NCI-H128 (cell line): ENCODE data around the gene CFAP210.

Source experiments
- DNase-seq: peaks from one replicate; lab custom pipeline; 2025; ENCODE audit not compliant: unreplicated experiment; lab: John Stamatoyannopoulos, UW

Gene CFAP210

DNA sequence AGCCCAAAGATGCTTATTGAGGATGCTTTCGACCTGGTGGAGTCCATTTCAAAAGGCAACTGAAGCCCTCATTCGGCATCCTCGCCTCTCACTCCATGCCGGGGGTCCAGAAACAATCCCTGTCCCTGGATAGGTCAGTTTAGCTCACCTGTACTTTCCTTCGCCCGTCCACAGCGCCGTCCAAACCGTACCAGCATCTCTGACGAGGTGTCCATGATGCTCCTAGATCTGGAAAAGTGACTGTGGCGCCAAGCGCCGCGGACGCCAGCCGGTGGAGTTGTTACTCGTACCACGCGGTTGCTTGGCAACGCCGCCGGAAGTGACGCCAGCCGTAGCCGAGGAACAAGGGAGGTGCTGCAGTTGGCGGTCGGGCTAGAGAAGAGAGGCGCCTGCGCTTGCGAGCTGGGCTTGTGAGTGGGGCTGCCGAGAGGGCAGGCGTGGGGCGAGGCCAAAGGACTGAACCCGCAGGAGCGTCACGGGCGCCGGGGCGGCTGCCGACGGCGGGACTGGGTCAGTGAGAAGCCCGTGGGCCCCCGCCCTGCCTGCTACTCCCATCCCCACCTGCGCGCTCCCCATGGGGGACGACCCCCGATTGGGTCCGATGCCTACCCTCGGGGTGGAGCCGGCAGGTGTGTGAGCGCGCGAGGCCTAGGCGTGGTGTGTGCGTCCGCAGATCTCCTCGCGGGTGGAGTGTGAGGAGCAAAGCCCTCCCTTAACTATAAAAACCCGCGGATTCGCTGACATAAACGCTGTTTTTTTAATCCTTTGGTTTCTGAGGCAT lies at the start of gene CFAP210, which contains the start of gene PHOSPHO2:
Gene CFAP210, minus strand, starts transcription at position 293 of the 781 bp plus-strand sequence. Its CDS starts 78 bp downstream, at position 215.
Gene PHOSPHO2, plus strand, starts transcription at position 357 of the 781 bp plus-strand sequence. CDS start 6,503 bp downstream, outside the sequence.
- peak; percentile 88 for DNase-seq

DNA sequence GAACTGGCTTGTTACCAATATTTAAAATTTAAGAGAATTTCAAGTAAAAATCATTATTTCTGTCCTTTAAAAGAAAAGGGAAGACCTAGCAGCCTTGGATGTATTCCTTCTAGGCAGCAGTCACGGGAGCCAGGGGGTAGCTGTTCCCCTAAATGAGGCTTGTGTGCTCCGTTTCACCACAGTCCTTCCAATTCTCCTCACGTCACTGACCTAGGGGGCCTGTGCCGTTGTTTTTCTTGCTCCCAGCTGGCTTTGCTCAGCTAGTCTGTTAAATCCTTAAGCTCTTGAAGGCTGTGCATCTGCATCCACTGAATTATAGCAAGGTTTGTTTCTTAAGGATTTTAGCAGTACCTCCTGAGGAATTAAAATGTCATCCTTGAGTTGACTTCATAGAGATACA lies 49.3 kb upstream of the CFAP210 start:
- DNase-seq, result no peak

DNA sequence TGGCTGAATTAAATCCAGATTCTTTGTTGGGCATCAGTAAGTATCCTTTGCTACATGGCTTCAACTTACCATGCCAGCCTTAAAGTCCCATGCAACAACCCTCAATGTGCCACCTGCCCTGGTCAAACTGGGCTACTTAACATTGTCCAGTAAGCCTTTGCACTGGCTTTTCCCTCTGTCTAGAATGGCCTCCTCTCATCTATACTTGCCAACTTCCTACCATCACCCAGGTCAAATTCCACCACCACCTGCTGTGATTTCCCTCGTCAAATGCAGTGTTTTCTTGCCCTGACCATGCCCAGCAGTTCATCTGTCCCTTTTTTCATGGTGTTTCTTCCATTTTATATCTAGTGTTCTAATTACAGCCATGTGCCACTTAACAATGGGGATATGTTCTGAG lies 45.1 kb upstream of the CFAP210 start:
- no peak for DNase-seq

- no peak for DNase-seq
These were observed 44.5 kb upstream of the CFAP210 start for GRCh38 chr2:169738566-169739229.

DNA sequence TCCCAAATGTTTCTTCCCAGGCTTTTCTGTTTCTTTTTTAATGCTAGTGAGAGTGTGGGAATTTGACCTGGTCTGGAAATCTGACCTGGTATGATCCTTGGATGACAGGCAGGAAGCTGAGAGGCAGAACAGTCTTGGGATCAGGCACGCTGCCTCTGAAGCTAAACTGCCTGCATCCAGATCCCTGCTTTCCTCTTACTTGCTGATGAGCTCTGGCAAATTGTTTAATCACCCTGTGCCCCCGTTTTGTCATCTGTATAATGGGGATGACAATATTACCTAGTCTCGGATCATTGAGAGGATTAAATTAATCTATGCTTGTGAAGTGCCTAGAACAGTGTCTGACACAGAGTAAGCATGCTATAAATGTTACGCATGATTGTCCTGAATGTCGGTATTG lies 42.7 kb upstream of the CFAP210 start:
- no peak for DNase-seq

DNA sequence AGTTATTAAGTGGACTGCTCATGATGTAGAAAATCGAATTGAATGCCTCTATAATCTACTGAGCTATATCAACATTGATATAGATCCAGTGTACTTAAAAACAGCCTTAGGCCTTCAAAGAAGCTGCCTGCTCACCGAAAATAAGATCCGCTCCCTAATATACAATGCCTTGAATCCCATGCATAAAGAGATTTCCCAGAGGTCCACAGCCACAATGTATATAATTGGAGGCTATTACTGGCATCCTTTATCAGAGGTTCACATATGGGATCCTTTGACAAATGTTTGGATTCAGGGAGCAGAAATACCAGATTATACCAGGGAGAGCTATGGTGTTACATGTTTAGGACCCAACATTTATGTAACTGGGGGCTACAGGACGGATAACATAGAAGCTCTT lies 41.4 kb upstream of the CFAP210 start:
- no peak for DNase-seq

DNA sequence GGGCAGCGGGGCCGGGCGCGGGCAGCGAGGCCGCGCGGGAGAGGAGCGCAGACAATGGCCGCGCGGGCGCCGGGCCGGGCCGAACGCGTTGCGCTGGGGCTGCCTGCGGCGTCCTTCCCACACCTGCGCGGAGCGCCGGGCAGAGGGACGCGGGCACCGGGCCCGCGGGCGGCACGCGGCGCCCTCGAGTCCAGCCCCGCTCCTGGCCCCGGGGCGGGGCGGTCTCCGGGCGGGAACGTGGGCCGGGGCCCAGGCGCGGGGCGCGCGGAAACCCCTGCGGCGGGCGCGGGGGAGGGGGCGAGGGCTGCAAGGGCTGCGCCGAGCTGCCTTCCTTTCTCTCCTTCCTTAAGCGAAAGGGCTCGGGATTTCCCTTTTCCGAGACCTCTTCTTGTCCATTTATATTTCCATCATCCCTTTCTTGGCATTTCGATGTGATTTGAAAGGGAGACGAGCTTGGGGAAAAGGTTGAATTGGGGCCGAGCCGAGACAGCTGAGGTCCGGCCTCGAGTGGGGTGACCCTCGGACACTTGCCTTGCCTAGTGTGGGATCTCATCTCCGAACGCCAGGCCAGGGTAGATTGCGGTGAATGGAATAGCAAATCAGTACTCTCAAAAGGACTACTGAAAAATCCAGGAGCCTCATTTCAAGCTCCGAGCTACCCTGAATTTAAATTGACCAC lies 40.1 kb upstream of the CFAP210 start:
- DNase-seq, result no peak

GRCh38 chr2:169732583-169733358 lies 38.6 kb upstream of the CFAP210 start:
- DNase-seq, result no peak

- no peak for DNase-seq
These were observed 37.9 kb upstream of the CFAP210 start for GRCh38 chr2:169732075-169732474.

DNA sequence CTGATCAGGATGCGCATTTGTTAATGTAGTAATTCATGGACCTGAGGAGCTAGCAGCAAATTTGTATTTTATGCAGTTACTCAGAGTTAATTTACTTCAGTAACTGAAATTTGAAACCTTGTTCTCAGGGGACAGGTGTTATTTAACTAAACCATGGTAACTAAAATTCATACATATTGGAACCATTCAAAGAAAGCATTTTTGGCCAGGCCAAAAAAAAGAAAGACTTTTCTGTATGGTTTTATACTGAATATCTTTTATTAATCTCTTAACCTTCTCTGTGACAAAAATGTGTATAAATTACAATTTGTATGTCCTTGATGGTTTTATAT lies 35.0 kb upstream of the CFAP210 start:
- no peak for DNase-seq

GRCh38 chr2:169727065-169727464 lies 32.9 kb upstream of the CFAP210 start:
- no peak for DNase-seq

DNA sequence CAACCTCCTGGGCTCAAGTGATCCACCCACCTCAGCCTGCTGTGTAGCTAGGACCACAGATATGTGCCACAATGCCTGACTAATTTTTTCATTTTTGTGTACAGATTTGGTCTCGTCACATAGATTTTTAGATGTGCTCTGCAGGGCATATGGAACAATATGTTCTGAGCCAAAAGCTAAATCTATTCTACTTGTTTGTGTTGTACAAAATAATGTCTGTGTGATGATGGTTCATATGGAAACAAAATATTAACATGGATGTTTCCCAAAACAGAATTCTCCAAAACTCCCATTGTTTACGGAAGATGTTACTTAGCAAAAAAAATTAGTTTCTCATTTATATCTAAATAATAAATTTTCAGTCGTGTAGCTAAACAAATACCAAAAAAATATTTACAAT lies 26.8 kb upstream of the CFAP210 start:
- DNase-seq, result no peak

GRCh38 chr2:169718930-169719504 lies 24.8 kb upstream of the CFAP210 start:
- no peak for DNase-seq

DNA sequence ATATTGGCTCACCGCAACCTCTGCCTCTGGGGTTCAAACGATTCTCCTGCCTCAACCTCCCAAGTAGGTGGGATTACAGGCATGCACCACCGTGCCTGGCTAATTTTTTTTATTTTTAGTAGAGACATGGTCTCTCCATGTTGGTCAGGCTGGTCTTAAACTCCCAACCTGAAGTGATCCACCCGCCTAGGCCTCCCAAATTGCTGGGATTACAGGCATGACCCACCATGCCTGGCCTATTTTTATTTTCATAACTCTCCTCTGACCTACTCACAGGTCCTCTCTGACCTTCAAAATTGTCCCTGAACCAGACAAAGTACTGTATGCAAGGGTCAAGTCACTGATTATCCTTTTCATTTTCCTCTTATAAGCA lies 23.5 kb upstream of the CFAP210 start:
- DNase-seq, result no peak

DNA sequence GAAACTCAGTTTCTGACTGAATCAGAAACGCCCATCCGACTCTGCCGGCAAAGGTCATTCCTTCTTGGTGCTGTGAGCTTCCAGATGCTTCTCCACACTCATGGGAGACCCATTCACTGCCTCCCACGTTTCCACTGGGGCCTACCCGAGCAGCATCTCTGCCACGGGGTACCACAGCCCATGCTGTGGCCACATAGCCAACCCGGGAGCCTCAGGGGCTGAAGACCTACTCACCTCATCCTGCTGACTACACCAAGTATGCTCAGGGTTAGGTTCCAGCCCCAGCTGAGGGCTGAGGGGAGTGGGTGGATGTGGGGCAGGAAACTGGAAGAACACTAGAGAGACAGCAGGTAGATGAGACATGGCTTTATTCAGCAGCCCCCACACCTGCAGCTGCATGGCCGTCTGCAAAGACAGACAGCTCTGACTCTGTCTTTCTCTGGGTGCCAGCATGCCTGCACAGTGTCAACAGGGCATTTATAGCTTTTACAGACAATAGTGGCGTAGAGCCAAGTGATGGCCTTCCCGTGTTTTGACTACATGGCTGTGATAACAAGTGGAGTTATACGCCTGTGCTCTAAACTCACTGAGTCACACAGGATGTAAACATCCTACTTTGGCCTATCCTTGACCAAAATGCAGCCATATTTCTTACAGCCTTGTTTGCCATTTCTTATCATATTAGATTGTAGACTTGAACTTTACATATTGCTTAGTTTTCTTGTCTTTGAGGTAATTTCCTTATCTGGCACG lies 22.9 kb upstream of the CFAP210 start:
- no peak for DNase-seq

GRCh38 chr2:169716238-169716886 lies 22.2 kb upstream of the CFAP210 start:
- no peak for DNase-seq

GRCh38 chr2:169715379-169716237 lies 21.4 kb upstream of the CFAP210 start:
- no peak for DNase-seq

DNA sequence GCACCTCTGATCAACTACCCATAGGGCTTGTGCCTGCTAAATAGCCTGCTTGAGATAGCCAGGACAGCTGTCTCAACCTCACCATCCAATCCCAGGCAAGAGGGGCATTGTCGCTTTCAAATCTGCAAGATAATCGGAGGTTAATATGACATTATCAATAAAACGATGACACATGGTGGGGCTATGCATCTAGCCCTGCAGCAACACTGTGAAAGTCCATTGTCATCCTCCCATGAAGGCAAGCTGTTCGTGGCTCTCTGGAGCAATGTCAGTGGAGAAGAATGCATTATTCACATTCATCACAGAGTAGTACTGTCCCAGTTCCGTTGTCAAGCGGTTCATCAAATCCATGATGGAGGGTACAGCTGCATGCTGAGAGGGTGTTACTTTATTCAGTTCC lies 20.5 kb upstream of the CFAP210 start:
- no peak for DNase-seq

- DNase-seq, result no peak
These were observed 19.1 kb upstream of the CFAP210 start for GRCh38 chr2:169713331-169713730.
